DMS 273 (cell line): ENCODE measurements around the gene RAD51B.

Experiments used
- DNase-seq: peaks from one replicate; lab custom pipeline; 2025; ENCODE audit not compliant: unreplicated experiment; lab: John Stamatoyannopoulos, UW

The RAD51B gene

DNA sequence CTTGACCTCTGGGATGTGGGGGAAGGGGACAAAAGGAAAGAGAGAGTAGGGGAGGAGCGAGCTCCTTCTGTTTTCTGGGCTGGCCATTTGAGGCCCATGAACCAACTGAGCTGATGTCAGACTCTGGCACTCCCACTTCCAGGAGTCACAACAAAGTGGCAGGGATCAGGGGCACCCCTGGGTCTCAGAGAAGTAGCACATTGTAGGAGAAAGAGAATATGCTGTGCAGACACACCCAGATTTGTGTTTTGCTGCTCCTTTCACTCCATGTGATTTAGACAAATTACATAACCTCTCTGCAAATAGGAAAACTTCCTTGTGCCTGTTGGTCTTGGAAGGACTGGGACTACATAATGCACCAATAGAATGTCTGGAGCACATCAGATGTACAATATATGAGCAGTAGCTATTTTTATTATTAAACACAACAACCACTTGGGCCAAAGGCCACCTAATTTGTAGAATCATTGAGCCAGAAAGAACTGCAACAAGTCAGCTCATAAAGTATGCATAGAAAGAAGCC, 707.8 kb downstream of the RAD51B start:
- DNase-seq: no peak

DNA sequence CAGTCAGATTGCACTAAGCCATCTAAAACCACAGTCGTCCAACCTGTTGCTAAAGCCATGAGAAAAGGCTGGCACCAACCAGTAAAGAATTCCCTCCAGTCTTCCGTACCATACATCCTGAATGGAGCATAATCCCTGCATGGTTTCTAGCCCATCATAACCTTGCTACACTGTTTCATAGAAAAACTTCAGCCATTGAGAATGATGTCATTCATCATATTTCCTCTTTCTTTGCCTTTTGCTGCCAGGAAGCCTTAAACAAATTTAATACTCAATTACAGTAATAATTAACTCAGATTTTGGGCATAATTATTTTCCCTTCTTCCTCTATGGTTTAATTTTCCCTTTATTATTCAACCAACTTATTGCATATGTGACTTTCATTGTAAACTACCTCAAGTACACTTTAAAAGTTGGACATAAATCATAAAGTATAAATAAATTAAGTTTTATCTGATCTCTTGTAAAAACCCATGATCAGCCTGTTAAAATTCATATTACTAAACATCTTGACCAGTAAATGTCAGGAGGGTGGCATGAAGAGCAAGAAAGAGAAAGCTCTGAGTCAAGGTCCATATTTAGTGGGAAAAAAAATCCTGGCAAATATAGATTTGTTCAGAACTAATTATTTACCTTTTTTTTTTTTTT, 708.6 kb downstream of the RAD51B start:
- no peak for DNase-seq

DNA sequence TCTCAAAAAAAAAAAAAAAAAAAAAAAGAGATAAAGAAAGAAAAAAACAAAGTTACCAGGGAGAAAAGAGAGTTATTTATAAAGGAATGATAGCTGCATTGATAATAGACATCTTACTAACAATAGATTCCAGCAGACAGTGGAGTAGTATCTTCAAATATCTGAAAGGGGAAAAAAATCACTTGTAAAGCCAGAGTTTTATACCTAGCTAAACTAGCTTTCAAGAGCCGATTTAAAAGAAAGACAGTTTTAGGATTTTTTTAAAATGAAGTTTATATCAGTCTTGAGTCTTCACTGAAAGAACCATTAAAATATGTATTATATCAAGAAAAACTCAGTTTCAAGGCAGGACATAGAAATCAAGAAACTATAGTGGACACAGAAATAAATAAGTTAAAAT, 710.9 kb downstream of the RAD51B start:
- no peak for DNase-seq

GRCh38 chr14:68532496-68532895, 712.9 kb downstream of the RAD51B start:
- DNase-seq: no peak

- DNase-seq: no peak
Measured at GRCh38 chr14:68534276-68534675, 714.7 kb downstream of the RAD51B start.

DNA sequence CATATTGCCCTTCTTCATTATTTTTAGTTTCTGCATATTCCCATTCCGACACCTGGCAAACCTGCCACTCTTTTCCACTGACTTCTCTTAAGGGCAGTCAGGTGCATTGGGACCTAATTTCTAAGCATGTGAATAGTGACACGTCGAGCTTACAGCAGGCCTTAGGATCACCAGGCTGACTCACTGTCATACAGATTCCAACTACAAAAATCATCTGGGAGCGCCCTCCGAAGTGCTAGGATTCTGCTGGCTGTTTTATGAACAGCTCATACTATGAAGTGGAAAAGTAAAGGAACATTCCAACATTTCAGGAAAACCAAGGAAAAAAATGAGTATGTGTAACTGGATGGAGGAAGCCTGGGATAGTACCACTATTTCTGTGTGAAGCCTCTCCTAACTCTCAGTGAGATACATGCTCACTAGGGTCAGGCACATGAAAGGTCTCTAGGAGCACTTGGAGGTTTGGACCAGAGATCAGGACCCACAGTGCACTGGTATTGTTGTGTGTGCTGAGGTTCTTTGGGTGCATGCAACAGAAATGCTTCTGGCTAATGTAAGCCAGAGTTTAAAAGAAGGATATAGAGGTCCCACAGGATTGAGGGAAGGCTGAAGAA, 715.9 kb downstream of the RAD51B start:
- no peak for DNase-seq

DNA sequence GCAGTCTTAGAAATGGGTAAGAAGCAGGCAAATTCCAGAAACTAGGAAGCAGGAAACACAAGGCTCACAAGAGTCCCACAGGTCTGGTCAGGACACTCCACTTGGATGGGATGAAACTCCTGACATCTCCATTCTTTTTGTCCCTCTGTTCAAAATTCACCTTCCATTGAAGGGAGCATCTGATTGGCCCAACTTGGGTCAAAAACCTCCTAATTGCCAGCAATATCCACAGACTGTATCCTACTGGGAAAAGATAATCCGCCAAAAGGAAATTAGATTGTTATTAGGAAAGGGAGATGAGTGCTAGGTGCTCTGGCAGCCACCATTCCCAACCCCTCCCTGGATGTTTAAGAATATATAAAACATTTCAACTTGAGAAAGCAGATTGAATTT, 716.4 kb downstream of the RAD51B start:
- DNase-seq: no peak

DNA sequence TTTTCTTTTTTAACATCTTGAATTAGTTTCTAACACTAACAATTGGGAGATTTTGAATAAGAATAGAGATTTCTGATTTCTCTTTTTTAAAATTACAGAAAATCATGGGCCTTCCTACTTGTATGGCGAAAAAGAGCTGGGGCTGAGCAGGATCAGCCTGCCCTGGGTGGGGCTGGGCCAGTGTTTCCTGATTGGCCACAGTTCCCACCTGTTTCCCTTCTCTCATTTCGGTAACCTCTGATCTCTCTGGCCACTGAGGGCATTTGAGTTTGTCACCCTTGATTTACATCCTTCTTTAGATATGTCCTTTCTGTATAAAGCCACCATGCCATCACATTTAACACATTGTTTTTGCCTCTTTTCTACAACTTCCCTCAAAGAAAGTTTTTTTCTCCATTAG, 719.1 kb downstream of the RAD51B start:
- no peak for DNase-seq

GRCh38 chr14:68539241-68539737, 719.7 kb downstream of the RAD51B start:
- DNase-seq: no peak

GRCh38 chr14:68539789-68540188, 720.2 kb downstream of the RAD51B start:
- no peak for DNase-seq

DNA sequence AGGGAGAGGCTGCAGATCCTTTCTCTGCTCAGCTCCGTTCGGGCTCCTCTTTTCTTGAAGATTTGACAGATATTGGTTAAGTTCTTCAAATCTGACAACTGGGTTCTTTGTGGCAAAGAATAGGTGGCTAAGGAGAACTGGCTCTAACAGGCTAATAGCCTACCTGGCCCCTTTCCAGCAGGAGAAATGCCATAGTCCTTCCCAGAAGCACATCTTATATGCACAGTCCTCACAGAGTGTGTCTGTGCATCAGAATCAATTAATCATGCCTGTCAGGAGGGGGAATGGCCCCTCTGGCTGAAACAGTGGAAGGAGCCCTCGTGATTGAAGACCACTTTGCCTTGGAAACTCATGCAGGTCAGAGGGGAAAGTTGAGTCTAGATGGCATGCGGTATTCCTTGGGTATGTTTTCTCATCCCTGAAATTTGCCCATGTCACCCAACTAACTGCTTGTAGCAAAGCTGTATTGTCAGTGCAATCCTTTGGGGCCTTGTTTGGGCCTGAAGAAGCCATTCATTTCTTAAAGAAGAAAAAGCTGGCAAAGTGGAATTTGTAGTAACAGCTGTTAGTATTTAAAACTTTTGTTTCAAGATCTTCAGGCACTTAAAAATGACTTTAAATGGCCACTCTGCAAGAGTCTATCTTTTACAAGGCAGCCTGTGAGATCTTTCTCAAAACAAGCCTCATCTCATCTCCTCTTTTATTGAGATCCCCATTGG, 721.8 kb downstream of the RAD51B start:
- no peak for DNase-seq

DNA sequence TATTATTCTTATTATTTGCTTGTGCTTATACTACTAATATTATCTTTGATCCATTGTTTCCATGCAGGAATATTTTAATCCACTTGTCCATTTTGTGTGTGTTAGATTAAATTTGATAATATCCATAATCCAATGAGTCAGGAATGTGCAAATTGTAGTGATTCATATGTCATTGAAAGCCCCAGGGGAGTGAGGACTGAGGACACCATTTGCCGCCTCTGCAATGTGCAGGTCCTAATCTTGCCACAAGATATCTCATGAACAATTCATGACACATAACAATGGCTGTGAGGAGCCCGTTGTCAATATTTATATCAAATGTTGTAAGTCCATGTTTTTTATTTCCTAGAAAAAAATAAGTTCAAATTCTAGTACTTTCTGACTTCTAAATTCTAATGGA, 722.8 kb downstream of the RAD51B start:
- DNase-seq: no peak

- DNase-seq: no peak
Measured at GRCh38 chr14:68543516-68543915, 723.9 kb downstream of the RAD51B start.

DNA sequence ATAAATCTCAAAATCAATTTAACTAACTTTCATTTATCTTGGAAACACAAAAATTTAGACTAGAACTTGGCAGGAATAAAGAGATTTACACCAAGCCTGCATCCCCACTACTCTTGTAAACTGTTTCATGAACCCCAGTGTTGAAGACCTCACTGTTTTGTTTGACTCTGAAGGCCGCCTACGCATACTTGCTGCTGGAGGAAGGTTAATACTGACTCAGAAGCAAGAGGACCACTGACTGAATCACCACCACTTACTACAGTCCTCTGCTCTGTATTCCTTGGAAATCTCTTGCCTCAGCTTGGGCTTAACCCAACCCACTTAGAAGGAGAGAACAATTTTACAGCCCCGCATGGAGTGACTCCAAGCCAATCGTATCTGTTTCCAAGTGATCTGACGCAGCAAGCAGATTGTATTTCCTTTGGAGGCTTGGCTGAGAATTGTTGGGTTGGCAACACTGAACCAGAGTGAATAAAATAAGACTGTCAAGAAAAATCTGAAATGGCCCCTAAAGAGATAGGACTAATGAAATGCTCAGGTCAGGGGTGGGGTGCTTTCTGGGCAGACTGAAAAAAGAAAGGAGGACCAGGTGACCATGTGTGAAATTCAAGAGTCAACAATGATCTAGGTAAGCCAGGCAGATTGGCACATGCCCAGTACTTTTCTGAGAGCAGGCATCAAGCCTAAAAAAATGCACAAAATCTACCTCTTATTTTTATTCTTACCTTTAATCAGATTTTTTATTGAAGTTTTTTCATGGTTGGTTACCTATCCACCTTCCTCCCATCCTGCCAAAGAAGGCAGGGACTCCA, 724.7 kb downstream of the RAD51B start:
- no peak for DNase-seq

DNA sequence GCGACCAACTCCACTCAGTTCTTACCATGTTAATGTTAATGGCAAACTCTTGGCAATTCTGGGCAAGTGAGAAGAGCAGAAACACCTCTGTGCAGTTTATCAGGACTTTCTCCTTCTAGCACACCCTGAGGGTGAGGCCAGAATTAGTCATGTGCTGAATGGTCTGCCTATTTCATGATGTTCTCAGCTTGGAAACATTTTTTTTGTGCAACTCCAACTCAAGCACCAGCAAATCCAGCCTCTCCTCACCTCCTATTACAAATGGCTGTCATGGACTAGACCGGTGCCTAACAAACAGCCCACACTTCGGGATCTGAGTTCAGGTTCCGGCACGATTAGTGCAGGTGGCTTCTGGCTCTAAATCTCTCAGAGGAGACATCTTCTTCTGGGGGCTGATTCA, 727.3 kb downstream of the RAD51B start:
- DNase-seq: no peak

DNA sequence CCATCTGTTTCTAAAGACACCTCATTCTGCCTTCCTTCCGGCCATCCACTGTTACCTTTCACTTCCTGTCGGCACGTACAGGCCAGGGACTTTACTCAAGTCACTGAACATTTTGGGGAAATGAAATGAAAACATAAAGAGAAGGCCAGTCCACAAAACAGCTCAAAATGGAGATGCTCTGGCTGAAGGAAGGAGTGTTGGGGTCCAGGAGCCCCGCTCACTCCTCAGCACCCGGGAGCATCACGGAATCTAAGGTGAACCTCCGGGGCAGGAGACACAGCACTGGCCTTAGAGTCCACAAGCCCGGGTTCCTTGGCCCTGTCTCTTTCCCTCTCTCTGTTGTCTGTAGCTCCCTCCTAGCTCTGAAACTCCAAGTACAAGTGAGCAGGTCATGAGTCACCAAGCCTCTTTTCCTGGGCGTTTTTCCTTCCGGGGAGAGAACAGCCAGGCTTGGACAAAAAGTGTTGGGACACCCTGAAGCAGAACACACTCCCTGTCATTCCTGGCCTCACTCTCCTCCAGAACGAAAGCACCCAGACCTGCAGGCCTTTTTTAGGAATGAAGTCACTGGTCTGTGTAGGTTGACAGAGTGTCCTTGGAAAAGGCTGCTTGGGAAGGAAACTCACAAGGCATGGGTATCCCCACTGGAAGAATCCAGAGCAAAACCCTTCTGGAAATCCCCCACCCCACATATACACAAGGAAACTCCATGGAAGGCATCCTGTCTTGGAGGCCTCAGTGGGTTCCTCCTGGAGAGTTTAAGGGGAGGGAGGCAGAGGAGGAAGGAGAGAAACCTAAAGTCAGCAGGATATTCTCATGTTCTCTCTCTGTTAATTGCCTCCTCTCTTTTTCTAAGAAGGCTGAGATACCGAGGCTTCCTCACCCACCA, 728.0 kb downstream of the RAD51B start:
- DNase-seq: no peak

GRCh38 chr14:68548194-68549076, 728.9 kb downstream of the RAD51B start:
- no peak for DNase-seq

GRCh38 chr14:68550338-68550715, 730.7 kb downstream of the RAD51B start:
- no peak for DNase-seq

DNA sequence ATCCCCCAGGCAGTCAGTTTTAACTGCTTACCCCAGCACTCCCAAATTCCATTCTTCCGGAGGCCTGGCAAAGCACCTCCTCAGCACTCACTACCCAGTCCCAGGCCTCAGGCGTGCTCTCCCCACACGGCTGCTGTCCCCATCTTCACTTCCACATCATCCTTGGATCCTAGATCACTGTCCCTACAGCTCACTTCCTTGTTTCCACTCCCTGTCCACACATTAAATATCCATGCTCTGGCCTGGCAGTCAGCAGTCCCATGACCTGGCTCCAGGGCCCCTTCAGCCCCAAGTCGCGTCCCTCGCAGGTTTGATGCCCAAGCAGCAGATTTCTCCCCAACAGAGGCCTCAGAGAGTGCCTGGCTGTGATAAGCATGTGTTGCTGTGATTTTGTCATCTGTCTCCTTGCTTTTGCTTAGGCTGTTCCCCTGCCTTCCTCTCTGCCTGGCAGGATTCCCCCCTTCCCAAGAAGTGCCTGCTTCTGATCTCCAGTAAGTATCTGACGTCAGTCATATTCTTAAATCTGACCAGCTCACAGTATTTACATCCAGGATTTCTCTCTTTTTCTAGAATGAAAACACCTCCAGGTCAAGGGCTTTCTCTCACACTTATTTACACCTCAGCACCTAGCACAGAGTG, 731.6 kb downstream of the RAD51B start:
- DNase-seq: no peak
